Endothelial cell of umbilical vein (primary cell): Measurements from ENCODE around the gene TBX4. TPM values are rescaled to one million over a fixed set of nuclear protein-coding genes. Genes with fewer than 3 reads are reported as not detected.

Source experiments
- BruUV-seq: library from RNA; stranded (reverse); fragments of 400-500 nt; replicated peaks from 2 replicates; lab custom pipeline; 2021; lab: Mats Ljungman, UMichigan
- CTCF ChIA-PET: fragments of 300-600, 350-600 bp; sonication (Branson Sonifier 250); formaldehyde crosslinking; loops from one replicate; lab custom pipeline; 2021; ENCODE audit warnings: antibody characterized with exemption, inconsistent platforms; lab: Charles Lee
- POLR2A ChIA-PET: fragments of 300-600, 350-600 bp; sonication (Branson Sonifier 250); formaldehyde crosslinking; loops from one replicate; lab custom pipeline; 2021; ENCODE audit warnings: antibody characterized with exemption, inconsistent platforms; lab: Charles Lee
- DNase-seq: peaks from one replicate; pipeline ENCODE4 v3.0.0-alpha.2; 2011; ENCODE audit warnings: low read depth, low spot score
- FAIRE-seq: peaks from 2 replicates; lab custom pipeline; 2011; peaks lifted over from hg19 to GRCh38; lab: Jason Lieb, UNC
- H2AFZ ChIP-seq: 2 replicates; pipeline ENCODE4 v1.6.0; 2012; ENCODE audit warnings: low read depth, low read length, control low read depth, inconsistent platforms
- H3K27ac ChIP-seq: 2 replicates; pipeline ENCODE4 v1.5.1; 2011; ENCODE audit warnings: low read depth, mild to moderate bottlenecking, control low read depth, low read length, moderate library complexity; ENCODE audit not compliant: insufficient read depth
- H3K27me3 ChIP-seq, 2 experiments: 2 replicates each; pipeline versions ENCODE4 v1.6.0 to v1.6.1; 2011; ENCODE audit warnings: low read length in 2 of 2, mixed read lengths in 1 of 2; ENCODE audit not compliant: control insufficient read depth in 2 of 2, insufficient read depth in 2 of 2
- H3K36me3 ChIP-seq, 2 experiments: 2 replicates in 1 of 2; 3 replicates in 1 of 2; pipeline ENCODE4 v1.5.1; 2011; ENCODE audit warnings: low read length in 2 of 2, mild to moderate bottlenecking in 1 of 2, moderate library complexity in 1 of 2; ENCODE audit not compliant: control insufficient read depth in 2 of 2, insufficient read depth in 2 of 2; ENCODE audit errors: extremely low read depth in 1 of 2
- H3K4me1 ChIP-seq: 3 replicates; pipeline ENCODE4 v1.5.1; 2011; ENCODE audit warnings: mild to moderate bottlenecking, low read length; ENCODE audit not compliant: control insufficient read depth, insufficient read depth; ENCODE audit errors: extremely low read depth
- H3K4me2 ChIP-seq: 2 replicates; pipeline ENCODE4 v1.6.1; 2011; ENCODE audit warnings: low read length, control low read depth, mixed read lengths; ENCODE audit not compliant: insufficient read depth
- H3K4me3 ChIP-seq, 3 experiments: fragments of 200-600 bp in 1 of 3; sonication (generic), shearing (Covaris generic) in 1 of 3; replicated peaks in 1 of 3; 2 replicates each; pipeline ENCODE4 v1.5.1; 2011 to 2016; ENCODE audit warnings: control low read depth in 3 of 3, low read length in 3 of 3, mild to moderate bottlenecking in 2 of 3, inconsistent platforms in 1 of 3, low read depth in 1 of 3, moderate library complexity in 1 of 3; ENCODE audit not compliant: insufficient read depth in 1 of 3
- H3K79me2 ChIP-seq: 2 replicates; pipeline ENCODE4 v1.6.0; 2012; ENCODE audit warnings: low read length, inconsistent platforms; ENCODE audit not compliant: control insufficient read depth, insufficient read depth
- H3K9ac ChIP-seq: replicated peaks from 2 replicates; pipeline ENCODE3; 2011; ENCODE audit warnings: low read length, control low read depth; ENCODE audit not compliant: insufficient read depth; ENCODE audit errors: extremely low read depth
- H3K9me1 ChIP-seq: replicated peaks from 3 replicates; pipeline ENCODE4 v1.6.0; 2011; ENCODE audit warnings: mild to moderate bottlenecking, low read length; ENCODE audit not compliant: control insufficient read depth, insufficient read depth; ENCODE audit errors: extremely low read depth
- H3K9me3 ChIP-seq: replicated peaks from 2 replicates; pipeline ENCODE4 v1.5.1; 2012; ENCODE audit warnings: low read length, inconsistent platforms; ENCODE audit not compliant: control insufficient read depth, insufficient read depth
- H4K20me1 ChIP-seq: replicated peaks from 2 replicates; pipeline ENCODE3; 2011; ENCODE audit warnings: mild to moderate bottlenecking, low read length; ENCODE audit not compliant: control insufficient read depth, insufficient read depth; ENCODE audit errors: extremely low read depth
- EZH2 ChIP-seq: IDR thresholded peaks from 2 replicates; pipeline ENCODE4 v1.6.1; 2012; ENCODE audit warnings: borderline replicate concordance, low read depth, mild to moderate bottlenecking, moderate library complexity, low read length, inconsistent platforms; ENCODE audit not compliant: severe bottlenecking
- MAX ChIP-seq: IDR thresholded peaks from 2 replicates; pipeline ENCODE4 v1.6.1; 2011; ENCODE audit not compliant: insufficient read depth, insufficient read length
- POLR2A ChIP-seq: IDR thresholded peaks from 2 replicates; pipeline ENCODE4 v1.6.1; 2012; ENCODE audit warnings: low read depth, mild to moderate bottlenecking, control low read depth, low read length
- dilution Hi-C: fragments of 300-500 bp; cut with MboI; formaldehyde crosslinking; loops from one replicate; pipeline ENCODE4 v1.15.0; 2019; ENCODE audit warnings: low sequenced_read_pairs; ENCODE audit not compliant: extremely low pct_ligation_motif_present
- intact Hi-C: fragments of 100-400 bp; cut with micrococcal nuclease; formaldehyde crosslinking; loops from one replicate; pipeline ENCODE4 v1.10.0; 2022
- polyA plus RNA-seq, 4 experiments: library from polyadenylated mRNA; depleted of rRNA in 3 of 4; stranded (reverse) in 3 of 4; unstranded in 1 of 4; fragments of >200 nt; gene quantifications; 2 replicates each; pipeline versions ENCODE4 v1.2.1 to v1.2.3, GENCODE V29; 2011 to 2012; ENCODE audit warnings: missing spikeins in 1 of 4
- total RNA-seq: library from RNA; stranded (reverse); gene quantifications from 2 replicates; pipeline ENCODE4 v1.2.3, GENCODE V29; 2021
- TF ChIP-seq, protein P1 (sequence below), 2 donors: IDR thresholded peaks; 1 replicate in 1 of 2; 2 replicates in 1 of 2; pipeline ENCODE4 v1.5.1; 2011; ENCODE audit warnings: low read length in 2 of 2, mild to moderate bottlenecking in 2 of 2, moderate library complexity in 2 of 2, control low read depth in 1 of 2, inconsistent platforms in 1 of 2, low read depth in 1 of 2; ENCODE audit not compliant: insufficient read depth in 1 of 2; ENCODE audit errors: extremely low read depth in 1 of 2

TBX4 gene
- total and polyA plus RNA-seq, 2 donors (not counting 3 experiments of a cell fraction or from before 2014, with no cell fraction given): not detected

DNA sequence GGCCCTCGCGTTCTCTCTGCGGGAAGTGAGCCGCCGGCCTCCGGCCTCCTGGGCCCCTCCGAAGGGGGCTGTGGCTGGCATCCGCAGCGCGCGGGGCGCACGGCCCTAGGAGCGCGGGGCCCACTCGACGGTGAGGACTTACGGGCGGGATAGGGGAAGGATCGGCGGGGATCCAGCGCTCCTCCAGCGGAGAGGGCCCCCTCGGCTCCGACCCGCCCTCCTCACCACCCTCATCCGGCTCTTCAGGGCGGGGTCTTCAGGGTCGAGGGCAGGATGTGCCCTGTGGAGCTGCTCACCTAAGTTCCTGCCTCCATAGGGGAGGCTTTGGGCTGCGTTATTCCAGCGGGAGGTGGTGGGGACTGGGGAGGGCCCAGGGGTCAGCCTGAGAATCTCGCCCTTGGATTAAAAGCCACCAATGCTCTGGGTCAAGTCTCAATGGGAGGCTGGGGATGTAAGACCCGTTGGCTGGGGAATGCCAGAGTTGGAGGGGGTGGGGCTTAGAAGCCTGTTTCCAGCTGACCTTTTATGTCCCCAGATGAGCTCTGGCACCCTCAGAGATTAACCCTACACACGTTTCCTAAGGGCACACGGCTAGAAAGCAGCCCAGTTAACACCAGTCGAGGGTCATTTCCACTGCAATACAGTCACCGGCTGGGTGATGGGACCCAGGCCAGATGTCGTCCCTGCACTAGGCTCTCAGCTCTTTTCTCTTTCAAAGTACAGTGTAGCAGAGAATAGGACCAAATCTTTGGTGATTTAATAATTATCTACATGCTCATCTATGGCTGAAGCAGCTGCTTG lies 39.2 kb upstream of the TBX4 start:
- Histone ChIP-seq H3K9me1 (no peaks in the 10 kb centered on the region), H3K27ac (no peak overlapping the region), H3K36me3 (no peaks in the 10 kb centered on the region), H3K79me2 (no peaks in the 10 kb centered on the region), H3K9ac (no peak overlapping the region), H2AFZ (peak overlapping the region; percentile 90), H3K9me3 (no peaks in the 10 kb centered on the region), H3K27me3 (peaks cover 27 to 29% of the 10 kb centered on the region in 2 experiments), H3K4me2 (peak overlapping the region; percentile 67), H3K4me1 (peaks cover 14% of the 10 kb centered on the region), H4K20me1 (no peaks in the 10 kb centered on the region), H3K4me3 (peak overlapping the region in 2 of 3 experiments; percentile 31 to 40)
- dilution Hi-C loops (no loop called here), intact Hi-C loops (loop anchor here (1.0 to 2.0 kb wide), 8 partner anchors 138 to 693 kb away; no protein-coding TSS in a partner anchor)
- FAIRE-seq: no peak
- ChIA-PET CTCF (interaction anchor here (0.9 to 6.4 kb wide), 19 partner anchors 11 to 766 kb away, joined by 3 to 87 read pairs (median 9); no protein-coding TSS in a partner anchor), POLR2A (interaction anchor here (0.6 kb wide), 1 partner anchor 171 kb away, joined by 3 read pairs; no protein-coding TSS in a partner anchor)
- no TSS peak for BruUV-seq
- no peak for DNase-seq
- peak; percentile 34 for TF ChIP-seq EZH2
- TF ChIP-seq MAX: no peak

DNA sequence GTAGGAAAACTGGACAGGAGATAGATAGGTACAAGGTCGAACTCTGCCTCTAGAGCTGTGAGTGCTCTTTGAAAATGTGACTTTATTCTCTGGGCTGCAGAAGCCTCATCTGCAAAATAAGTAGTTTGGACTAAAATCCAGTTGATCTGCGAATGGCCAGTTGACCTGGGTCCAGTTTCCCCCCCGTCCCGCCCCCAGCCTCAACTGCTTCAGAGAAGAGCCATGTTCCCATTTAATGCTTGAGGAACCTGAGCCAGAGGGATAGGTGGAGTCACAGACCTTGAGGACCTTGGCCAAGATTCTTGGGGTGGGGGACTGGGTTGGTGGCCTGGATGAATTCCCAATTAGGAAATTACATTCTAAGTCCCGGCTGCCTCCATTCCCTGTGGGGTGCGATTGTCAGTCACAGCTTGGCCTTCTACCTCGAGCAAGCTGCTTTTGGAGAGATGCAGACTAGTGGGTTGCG lies 38.5 kb upstream of the TBX4 start:
- Histone ChIP-seq H2AFZ (no peak overlapping the region), H3K4me1 (peaks cover 14% of the 10 kb centered on the region), H3K9ac (no peak overlapping the region), H3K4me2 (no peak overlapping the region), H3K36me3 (no peaks in the 10 kb centered on the region), H3K9me3 (no peaks in the 10 kb centered on the region), H3K9me1 (no peaks in the 10 kb centered on the region), H3K27ac (no peak overlapping the region), H3K4me3 (no peak overlapping the region), H3K27me3 (peaks cover 21 to 23% of the 10 kb centered on the region in 2 experiments), H4K20me1 (no peaks in the 10 kb centered on the region), H3K79me2 (no peaks in the 10 kb centered on the region)
- POLR2A ChIA-PET: no interaction called here
- CTCF ChIA-PET: interaction anchor here (1.3 to 6.4 kb wide), 7 partner anchors 135 to 696 kb away, joined by 3 to 87 read pairs (median 47); no protein-coding TSS in a partner anchor
- DNase-seq: no peak
- intact Hi-C loops: loop anchor here (2.0 kb wide), 3 partner anchors 39 to 223 kb away; partner anchors contain the start of gene TBX4
- no peak for FAIRE-seq
- BruUV-seq: no TSS peak
- dilution Hi-C loops: no loop called here
- TF ChIP-seq, protein P1, sequence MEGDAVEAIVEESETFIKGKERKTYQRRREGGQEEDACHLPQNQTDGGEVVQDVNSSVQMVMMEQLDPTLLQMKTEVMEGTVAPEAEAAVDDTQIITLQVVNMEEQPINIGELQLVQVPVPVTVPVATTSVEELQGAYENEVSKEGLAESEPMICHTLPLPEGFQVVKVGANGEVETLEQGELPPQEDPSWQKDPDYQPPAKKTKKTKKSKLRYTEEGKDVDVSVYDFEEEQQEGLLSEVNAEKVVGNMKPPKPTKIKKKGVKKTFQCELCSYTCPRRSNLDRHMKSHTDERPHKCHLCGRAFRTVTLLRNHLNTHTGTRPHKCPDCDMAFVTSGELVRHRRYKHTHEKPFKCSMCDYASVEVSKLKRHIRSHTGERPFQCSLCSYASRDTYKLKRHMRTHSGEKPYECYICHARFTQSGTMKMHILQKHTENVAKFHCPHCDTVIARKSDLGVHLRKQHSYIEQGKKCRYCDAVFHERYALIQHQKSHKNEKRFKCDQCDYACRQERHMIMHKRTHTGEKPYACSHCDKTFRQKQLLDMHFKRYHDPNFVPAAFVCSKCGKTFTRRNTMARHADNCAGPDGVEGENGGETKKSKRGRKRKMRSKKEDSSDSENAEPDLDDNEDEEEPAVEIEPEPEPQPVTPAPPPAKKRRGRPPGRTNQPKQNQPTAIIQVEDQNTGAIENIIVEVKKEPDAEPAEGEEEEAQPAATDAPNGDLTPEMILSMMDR (IDR thresholded peaks at IDR 0.05; ENCODE audit: extremely low read depth in 1 of 2, insufficient read depth in 1 of 2, low read depth in 1 of 2, low read length in 2 of 2): no peak
- no peak for TF ChIP-seq POLR2A
